Measurements from ENCODE around the gene ABCA6.
"Not testable (repeated sequence)": the region's sequence is repeated elsewhere in the genome, so short reads cannot be mapped to it uniquely, and the experiment has no call there.

ABCA6 gene

DNA sequence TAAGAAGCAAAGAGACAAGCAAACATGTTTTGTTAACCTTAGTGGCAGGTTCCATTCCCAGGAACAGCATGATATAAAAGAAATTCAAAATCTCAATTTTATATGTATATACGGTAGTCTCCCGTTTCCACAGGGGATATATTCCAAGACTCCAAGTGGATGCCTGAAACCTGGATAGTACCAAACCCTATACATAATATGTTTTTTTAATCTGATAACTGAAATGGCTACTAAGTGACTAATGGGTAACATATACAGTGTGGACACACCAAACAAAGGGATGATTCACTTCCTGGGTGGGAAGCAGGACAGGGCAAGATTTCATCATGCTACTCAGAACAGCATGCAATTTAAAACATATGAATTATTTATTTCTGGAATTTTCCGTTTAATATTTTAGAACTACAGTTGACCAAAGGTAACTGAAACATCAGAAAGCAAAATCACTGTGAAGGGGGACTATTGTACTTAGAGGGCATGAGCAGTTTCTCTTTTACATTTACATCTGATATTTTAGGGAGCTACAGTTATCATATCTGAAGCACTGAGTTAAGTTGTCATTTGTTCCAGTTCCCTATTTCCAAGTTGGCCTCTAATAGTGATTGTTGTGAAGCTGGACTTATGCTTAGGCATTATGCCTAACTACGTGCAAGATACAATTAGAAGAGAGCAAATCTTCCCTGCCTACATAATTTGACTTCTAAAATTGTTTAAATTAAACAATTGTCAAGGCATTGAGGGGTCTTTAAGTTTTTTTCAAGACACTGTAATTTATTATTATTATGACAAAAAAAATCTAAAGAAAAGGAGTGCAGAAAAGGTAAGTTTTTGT lies 34.1 kb upstream of the ABCA6 start:
- DNase-seq (ENCODE audit: low read depth, low spot score) = peak; percentile 79
- no peak overlapping the region for H3K4me3 ChIP-seq (ENCODE audit: low read depth, low read length)
- in situ Hi-C loops (cut with HindIII; ENCODE audit: low sequenced_read_pairs) = no loop called here
- no peak for TF ChIP-seq CTCF (IDR thresholded peaks at IDR 0.05; ENCODE audit: low read depth, low read length)

DNA sequence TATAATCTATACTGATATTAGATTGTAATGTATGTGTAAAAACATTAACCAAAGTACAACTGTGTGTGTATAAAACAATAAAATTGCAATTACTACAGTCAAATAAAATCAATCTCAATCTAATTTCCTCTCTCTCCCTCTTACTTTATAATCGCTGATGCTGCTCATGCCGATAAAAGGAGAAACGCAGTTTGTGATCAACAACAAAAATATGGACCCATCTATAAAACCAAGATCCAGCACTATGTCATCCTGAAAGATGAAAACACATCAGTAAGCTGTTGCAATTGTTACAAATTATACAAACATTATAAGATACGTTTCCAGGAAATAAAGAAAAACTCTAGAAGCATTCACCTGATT lies 33.5 kb upstream of the ABCA6 start:
- TF ChIP-seq CTCF (IDR thresholded peaks at IDR 0.05; ENCODE audit: low read depth, low read length) = no peak
- in situ Hi-C loops (cut with HindIII; ENCODE audit: low sequenced_read_pairs) = no loop called here
- no peak overlapping the region for H3K4me3 ChIP-seq (ENCODE audit: low read depth, low read length)

DNA sequence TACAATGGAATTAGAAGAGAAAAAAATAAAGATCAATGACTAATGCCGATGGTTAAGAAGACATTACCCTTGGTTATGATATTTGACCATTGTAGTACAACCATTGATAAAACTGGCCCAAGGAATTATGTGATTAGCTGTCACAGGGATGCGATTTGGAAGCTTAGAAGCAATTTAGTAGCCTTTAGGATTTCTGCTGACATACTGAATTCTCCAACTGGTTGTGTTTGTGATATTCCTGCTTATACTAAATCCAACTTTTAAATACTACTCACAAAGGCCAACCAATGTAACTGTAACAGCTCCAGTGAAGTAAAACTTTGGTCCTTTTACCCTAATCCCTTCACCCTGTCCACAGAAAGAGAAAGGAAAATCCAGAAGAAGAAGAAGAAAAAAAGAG lies 31.4 kb upstream of the ABCA6 start:
- no peak for DNase-seq (ENCODE audit: low read depth, low spot score)
- no peak overlapping the region for H3K4me3 ChIP-seq (ENCODE audit: low read depth, low read length)
- in situ Hi-C loops (cut with HindIII; ENCODE audit: low sequenced_read_pairs) = no loop called here
- no peak for TF ChIP-seq CTCF (IDR thresholded peaks at IDR 0.05; ENCODE audit: low read depth, low read length)

More for the DNA sequence above, 33.5 kb upstream of the ABCA6 start:
- DNase-seq (ENCODE audit: low read depth, low spot score) = no peak

GRCh38 chr17:69170377-69170776 lies 28.7 kb upstream of the ABCA6 start:
- no peak overlapping the region for H3K4me3 ChIP-seq (ENCODE audit: low read depth, low read length)
- DNase-seq (ENCODE audit: low read depth, low spot score) = no peak
- TF ChIP-seq CTCF (IDR thresholded peaks at IDR 0.05; ENCODE audit: low read depth, low read length) = no peak
- in situ Hi-C loops (cut with HindIII; ENCODE audit: low sequenced_read_pairs) = no loop called here

- H3K4me3 ChIP-seq (ENCODE audit: low read depth, low read length); in situ Hi-C loops (cut with HindIII; ENCODE audit: low sequenced_read_pairs); DNase-seq (ENCODE audit: low read depth, low spot score): not testable (repeated sequence)
Observed at GRCh38 chr17:69168642-69169041, 26.9 kb upstream of the ABCA6 start.

DNA sequence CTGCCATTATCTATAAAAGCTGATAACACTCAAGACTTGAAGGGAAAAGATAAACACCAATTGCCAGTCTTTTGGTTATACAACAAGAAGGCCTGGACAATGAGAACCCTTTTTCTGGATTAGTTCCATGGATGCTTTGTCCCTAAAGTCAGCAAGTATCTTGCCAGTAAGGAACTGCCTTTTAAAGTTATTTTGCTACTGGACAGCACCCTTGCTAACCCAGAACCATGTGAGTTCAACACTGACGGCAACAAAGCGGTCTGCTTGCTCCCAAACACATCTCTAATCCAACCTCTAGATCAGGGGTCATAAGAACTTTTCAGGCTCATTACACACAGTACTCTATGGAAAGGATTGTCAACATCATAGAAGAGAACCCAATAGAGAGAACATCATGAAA lies 25.3 kb upstream of the ABCA6 start:
- no peak for DNase-seq (ENCODE audit: low read depth, low spot score)
- in situ Hi-C loops (cut with HindIII; ENCODE audit: low sequenced_read_pairs) = no loop called here
- no peak overlapping the region for H3K4me3 ChIP-seq (ENCODE audit: low read depth, low read length)
- TF ChIP-seq CTCF (IDR thresholded peaks at IDR 0.05; ENCODE audit: low read depth, low read length) = no peak

DNA sequence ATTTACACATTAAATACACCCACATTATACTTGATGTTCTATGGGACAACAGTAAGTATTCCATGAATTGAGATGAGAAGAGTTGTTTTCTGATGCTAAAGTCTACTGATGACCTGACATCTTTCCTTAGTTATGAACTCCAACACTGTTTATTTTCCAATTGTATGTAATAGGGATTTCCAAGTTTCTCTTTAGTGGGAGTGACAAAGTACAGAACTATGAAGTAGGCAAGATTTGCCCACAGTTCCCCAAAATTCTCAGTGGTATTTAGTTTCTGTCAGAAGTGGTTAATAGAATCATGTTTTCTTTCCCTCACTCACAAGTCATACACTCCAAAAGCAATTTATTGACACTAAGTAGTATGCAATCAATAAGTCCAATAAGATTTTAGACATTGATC lies 22.5 kb upstream of the ABCA6 start:
- H3K4me3 ChIP-seq (ENCODE audit: low read depth, low read length) = no peak overlapping the region
- in situ Hi-C loops (cut with HindIII; ENCODE audit: low sequenced_read_pairs) = no loop called here
- no peak for DNase-seq (ENCODE audit: low read depth, low spot score)
- TF ChIP-seq CTCF (IDR thresholded peaks at IDR 0.05; ENCODE audit: low read depth, low read length) = no peak

All from astrocyte of the spinal cord (primary cell).